GM12878 (cell line): ENCODE measurements around the gene GLT8D2. TPM values are rescaled to one million over a fixed set of nuclear protein-coding genes. Genes with fewer than 3 reads are reported as not detected.

Experiments used
- ATF7 ChIP-seq: fragments of 450-650 bp; IDR thresholded peaks from 2 replicates; pipeline ENCODE4 v1.6.1; 2016; ENCODE audit warnings: low read depth, mild to moderate bottlenecking
- CUX1 ChIP-seq: IDR thresholded peaks from 2 replicates; pipeline ENCODE4 v1.6.1; 2012; ENCODE audit warnings: improper control_type of control experiment, low read depth, low read length; ENCODE audit not compliant: insufficient replicate concordance
- DPF2 ChIP-seq: fragments of 450-650 bp; IDR thresholded peaks from 2 replicates; pipeline ENCODE4 v1.6.1; 2017; ENCODE audit warnings: mild to moderate bottlenecking
- FOS ChIP-seq: IDR thresholded peaks from 3 replicates; pipeline ENCODE4 v1.6.1; 2011; ENCODE audit warnings: borderline replicate concordance; ENCODE audit not compliant: insufficient read length; ENCODE audit errors: extremely low read depth
- MAX ChIP-seq: IDR thresholded peaks from 2 replicates; pipeline ENCODE4 v1.6.1; 2012; ENCODE audit warnings: low read depth, low read length, improper control_type of control experiment
- MLLT1 ChIP-seq: fragments of 450-650 bp; IDR thresholded peaks from 2 replicates; pipeline ENCODE4 v1.6.1; 2016; ENCODE audit warnings: mild to moderate bottlenecking
- NFIC ChIP-seq: IDR thresholded peaks from 2 replicates; pipeline ENCODE4 v1.6.1; 2012; ENCODE audit warnings: low read depth, mild to moderate bottlenecking, inconsistent platforms, low read length, moderate library complexity
- PRDM15 ChIP-seq: fragments of 450-650 bp; formaldehyde crosslinking; IDR thresholded peaks from 2 replicates; pipeline ENCODE4 v1.4.0; 2020; ENCODE audit warnings: mild to moderate bottlenecking, moderate library complexity
- RUNX3 ChIP-seq: IDR thresholded peaks from 2 replicates; pipeline ENCODE4 v1.6.1; 2012; ENCODE audit warnings: low read length, inconsistent platforms
- SMAD5 ChIP-seq: IDR thresholded peaks from 2 replicates; pipeline ENCODE4 v1.6.1; 2016; ENCODE audit warnings: antibody characterized with exemption, low read depth
- SREBF2 ChIP-seq: IDR thresholded peaks from 2 replicates; pipeline ENCODE4 v1.6.1; 2012; ENCODE audit warnings: mild to moderate bottlenecking, low read length
- polyA plus RNA-seq, 11 experiments: library from polyadenylated mRNA; depleted of rRNA in 4 of 11; unstranded in 6 of 11; stranded (reverse) in 5 of 11; fragments of >200 nt; fragmentation: Nextera tagmentation in 4 of 11; fragmentation: Illumina TruSeq in 1 of 11; extraction: Ambion mirVana in 4 of 11; extraction: Trizol in 1 of 11; gene quantifications; 1 replicate in 1 of 11; 2 replicates in 10 of 11; pipeline versions ENCODE4 v1.2.1 to v1.2.3, GENCODE V29; 2011 to 2016; ENCODE audit warnings: inconsistent platforms in 2 of 11, missing spikeins in 2 of 11, low read depth in 1 of 11
- total RNA-seq, 4 experiments: library from RNA; depleted of rRNA in 3 of 4; stranded (reverse); fragments of >200 nt in 3 of 4; fragmentation: Illumina TruSeq in 1 of 4; extraction: Trizol in 1 of 4; gene quantifications; 2 replicates each; pipeline versions ENCODE4 v1.2.1 to v1.2.3, GENCODE V29; 2013 to 2021

Gene GLT8D2
- total and polyA plus RNA-seq, 10 of the 15 experiments (the other 5 are each of a cell fraction or from before 2014, with no cell fraction given) = 0.06 to 0.80 (median 0.37) TPM; not detected in 1

- TF ChIP-seq CUX1 (no peak), PRDM15 (CRISPR knock-in tag) (no peak), DPF2 (no peak), FOS (no peak), MLLT1 (0 out of 2 replicates have a peak, but pooled peaks have one; percentile 26), MAX (no peak), SREBF2 (no peak), SMAD5 (no peak), NFIC (no peak), RUNX3 (peak; percentile 59), ATF7 (no peak; the same call in 1 of the 2 replicates)
Measured at GRCh38 chr12:103952497-103952896, 97.5 kb downstream of the GLT8D2 start (continued).
